Hematopoietic multipotent progenitor cell treated with erythropoietin and hydrocortisone succinate and interleukin-3 and kit ligand, for 15 days (in vitro differentiated cells): Measurements from ENCODE around the gene CFAP43.
A peak's percentile ranks its signal among the peaks of the same experiment; 100 is the strongest.
"Not testable (repeated sequence)": the region's sequence is repeated elsewhere in the genome, so short reads cannot be mapped to it uniquely, and the experiment has no call there.

ENCODE experiments used
- DNase-seq: peaks from one replicate; pipeline ENCODE4 v3.0.0-alpha.2; 2015; ENCODE audit warnings: low spot score

Gene CFAP43

DNA sequence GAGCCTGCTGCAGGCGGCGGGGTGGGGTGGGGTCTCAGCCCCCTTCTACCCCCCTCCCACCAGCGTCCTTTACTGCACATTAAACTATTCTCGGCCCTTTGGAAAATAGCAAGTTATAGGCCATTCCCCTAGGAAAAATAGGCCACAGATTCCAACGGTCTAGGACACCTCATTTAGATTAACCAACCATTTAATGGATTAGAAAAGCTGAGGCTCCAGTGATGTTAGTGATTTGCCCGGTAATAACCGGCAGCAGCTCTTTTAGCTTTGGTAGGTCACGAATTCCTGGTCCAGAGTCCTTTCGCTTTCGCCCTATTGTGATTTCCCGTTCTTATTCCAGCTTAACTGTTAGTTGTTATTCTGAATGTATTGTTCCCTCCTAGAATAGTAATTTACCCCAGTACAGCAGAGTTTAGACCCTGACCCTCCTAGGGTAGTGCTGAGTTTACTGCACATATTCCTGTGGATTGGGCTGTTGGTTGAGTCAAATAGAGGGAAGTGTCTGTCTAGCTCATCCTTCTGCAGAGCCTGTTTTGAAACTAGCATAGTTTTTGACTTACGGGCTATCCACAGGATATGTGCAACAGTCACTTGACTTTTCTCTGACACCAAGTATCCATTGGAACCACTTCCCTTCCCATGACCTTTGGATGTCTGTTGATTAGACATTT, 23.3 kb upstream of the CFAP43 start:
- peak; percentile 49 for DNase-seq

DNA sequence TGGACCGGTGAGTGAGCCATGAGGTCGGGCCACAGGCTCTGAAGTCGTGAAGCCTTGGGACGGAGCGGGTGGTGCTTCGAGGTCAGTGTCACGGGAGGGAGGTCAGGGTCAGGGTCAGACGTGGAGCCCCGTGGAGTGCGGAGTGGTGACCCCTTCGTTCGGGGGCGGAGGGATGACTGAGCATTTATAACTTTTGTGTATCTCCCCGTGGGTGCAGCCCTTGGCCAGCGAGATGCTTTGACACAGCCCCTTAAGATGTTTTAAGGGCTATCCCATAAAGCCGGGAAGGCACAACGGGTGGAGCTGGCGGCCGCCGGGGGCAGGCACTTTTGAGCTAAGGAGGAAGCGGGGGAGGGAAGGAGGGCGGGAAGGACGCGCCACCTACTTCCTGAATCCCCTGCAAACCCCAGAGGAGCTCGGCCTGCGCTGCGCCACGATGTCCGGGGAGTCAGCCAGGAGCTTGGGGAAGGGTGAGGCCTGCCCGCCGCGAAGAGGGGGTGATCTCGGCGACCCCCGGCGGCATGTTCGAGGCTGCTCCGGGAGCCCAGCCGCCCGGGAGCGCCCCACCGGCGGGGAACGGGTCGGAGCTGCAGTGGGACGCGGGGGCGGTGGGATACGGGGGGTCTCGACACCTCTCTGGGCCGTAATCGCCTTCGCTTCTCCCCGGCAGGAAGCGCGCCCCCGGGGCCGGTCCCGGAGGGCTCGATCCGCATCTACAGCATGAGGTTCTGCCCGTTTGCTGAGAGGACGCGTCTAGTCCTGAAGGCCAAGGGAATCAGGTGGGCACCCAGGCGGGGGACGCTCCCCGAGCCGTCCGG, 22.5 kb upstream of the CFAP43 start, which contains the start of gene GSTO1:
Gene GSTO1, plus strand, starts transcription at position 400 of the 818 bp plus-strand sequence. Its CDS starts 37 bp downstream, at position 437.
- peak; percentile 55 for DNase-seq

DNA sequence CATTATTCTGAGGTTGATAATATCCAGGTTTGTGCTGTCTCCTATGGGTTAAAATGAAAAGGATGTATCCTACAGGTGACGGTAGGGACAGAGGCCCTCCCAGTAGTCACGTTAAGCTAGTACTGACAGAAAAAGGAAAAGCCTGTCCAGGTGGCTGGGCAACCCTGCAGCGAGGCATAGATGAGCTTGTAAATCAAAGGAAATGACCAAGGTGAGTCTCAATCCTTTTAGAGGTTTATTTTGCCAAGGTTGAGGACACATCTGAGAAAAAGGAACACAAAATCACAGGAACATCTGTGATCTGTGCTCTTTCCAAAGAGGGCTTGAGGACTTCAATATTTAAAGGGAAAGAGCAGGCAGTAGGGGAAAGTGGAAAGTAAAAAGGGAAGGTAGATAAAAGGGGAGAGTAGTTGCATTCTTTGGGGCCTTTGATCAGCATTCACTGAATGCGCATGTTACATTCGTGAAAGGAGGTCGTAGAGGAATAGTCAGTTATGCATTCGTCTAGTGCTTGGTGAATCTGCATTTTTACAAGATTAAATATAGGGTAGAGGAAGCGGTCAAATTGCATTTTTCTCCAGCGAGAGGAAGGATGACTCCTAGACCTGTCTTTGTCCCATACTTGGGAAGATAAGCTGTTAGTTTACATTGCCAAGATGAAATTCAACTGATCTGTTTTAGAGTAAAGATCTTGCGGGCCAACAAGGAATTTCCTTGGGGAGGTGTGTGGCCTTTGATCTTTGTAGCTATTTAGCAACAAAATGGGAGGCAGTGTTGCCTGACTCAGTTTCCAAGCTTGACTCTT, 21.6 kb upstream of the CFAP43 start:
- no peak for DNase-seq

DNA sequence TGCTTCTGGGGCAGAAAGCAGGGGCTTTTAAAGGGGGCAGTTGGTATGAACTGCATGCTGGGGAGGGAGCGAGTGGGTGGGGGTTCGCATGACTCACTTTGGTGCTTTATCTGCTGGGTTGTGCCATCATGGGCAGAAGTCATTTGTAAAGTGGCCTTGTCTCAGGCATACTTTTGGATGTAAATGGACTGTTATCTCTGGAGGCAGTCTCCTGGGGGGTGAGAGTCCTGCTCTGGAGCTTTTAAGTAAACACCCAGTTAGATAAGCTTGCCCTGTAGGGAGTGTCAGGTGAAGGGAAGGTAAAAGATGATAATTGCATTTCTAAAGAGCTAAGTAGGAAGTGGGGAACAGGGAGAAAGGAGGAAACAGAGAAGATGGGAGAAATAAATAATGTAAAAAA, 20.9 kb upstream of the CFAP43 start:
- peak; percentile 71 for DNase-seq

DNA sequence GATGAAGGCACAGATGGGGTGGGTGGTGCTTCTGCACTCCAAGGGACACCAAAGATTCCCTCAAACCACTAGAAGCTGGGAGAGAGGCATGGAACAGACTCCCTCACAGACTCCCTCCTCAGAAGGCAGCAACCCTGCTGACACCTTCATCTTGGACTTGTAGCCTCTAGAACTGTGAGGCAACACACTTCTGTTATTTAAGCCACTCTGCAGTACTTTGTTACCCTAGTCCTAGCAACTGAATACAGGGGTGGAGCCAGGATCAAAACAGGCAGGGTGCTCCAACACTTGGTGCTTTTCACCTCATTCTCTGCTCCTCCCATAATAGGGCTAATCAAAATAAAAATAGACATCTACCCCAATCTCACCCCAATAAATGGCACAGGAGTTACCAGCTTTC, 20.2 kb upstream of the CFAP43 start:
- peak; percentile 39 for DNase-seq

DNA sequence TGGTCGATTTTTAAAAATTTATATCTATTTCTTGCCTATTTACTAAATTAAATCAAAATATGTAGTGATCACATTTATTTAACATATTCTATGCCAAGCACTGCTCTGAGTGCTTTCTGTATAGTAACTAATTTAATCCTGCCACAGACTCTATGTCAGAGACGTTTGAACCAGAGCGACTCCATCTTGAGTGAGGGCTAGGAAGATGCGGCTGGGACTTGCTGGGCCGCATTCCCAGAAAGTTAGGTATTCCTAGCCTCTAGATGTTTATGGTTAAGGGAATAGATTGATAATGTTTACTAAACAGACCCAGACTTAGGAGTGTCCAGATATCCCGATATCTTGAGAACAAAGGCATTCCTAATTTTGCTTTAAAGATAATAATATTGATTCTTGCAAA, 19.3 kb upstream of the CFAP43 start:
- no peak for DNase-seq

DNA sequence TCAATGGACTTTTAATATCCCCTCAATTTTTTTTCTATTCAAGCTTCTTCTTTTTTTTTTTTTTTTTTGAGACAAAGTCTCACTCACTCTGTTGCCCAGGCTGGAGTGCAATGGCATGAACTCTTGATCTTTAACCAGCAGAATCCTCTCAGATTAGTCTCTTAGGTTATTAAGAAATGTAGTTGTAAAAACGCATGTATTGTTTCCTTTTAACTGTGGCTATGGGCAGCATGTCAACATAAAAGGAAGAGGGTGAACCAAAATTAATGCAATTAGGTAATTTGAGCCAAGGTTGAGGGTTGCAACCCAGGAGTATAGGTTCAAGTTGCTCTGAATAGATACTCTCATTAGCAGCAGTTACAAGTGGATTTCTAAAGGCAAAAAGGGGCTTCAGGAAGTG, 18.2 kb upstream of the CFAP43 start:
- DNase-seq = no peak

DNA sequence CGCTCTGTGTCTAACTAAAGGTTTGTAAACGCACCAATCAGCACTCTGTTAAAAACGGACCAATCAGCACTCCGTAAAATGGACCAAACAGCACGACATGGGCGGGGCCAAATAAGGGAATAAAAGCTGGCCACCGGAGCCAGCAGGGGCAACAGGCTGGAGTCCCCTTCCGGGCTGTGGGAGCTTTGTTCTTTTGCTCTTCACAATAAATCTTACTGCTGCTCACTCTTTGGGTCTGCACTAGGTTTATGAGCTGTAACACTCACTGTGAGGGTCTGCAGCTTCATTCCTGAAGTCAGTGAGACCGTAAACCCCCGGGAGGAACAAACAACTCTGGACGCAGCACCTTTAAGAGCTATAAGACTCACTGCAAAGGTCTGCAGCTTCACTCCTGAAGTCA, 16.8 kb upstream of the CFAP43 start:
- not testable (repeated sequence) for DNase-seq

DNA sequence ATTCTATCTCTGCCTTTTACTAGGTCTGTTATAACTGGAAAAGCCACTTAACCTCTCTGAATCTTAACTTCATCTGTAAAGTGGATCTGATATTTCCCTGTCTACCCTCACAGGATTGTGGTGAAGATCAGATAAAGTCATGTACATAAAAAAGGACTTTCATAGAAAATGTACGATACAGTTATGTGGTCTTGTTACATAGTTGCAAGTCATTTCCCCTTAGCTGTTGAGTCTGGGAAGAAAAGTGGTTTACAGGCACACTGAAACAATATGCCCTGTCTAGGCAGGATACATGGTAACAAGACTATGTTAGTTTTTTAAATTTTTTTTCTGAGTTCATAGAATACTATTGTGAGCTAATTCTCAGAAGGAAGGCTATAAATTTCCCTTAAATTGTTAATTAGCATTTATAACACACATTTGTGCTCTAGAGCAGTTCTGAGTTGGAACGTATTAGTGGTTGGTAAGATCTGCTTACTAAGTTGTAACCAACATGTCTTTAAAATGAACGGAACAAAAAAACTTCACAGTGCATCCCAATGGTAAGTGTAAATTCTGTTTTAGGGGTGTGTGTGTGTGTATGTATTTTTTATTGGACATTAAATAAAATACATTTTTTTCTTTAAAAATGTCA, 15.5 kb upstream of the CFAP43 start:
- no peak for DNase-seq

DNA sequence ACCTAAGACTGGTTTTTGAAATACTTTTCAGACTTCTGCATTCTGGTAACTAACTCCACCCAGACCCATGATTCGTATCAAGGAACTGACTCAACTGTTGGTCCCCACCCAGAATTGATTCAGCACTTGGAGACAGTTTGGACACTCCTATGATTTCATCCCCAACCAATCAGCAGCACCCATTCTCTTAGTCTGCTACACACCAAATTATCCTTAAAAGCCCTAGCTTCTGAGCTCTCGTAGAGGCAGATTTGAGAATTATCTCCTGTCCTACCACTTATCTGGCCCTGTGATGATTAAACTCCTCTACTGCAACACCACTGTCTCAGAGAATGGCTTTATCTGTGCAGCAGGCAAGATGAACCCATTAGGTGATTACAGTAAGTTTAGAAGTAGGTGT, 14.8 kb upstream of the CFAP43 start:
- DNase-seq = peak; percentile 78

DNA sequence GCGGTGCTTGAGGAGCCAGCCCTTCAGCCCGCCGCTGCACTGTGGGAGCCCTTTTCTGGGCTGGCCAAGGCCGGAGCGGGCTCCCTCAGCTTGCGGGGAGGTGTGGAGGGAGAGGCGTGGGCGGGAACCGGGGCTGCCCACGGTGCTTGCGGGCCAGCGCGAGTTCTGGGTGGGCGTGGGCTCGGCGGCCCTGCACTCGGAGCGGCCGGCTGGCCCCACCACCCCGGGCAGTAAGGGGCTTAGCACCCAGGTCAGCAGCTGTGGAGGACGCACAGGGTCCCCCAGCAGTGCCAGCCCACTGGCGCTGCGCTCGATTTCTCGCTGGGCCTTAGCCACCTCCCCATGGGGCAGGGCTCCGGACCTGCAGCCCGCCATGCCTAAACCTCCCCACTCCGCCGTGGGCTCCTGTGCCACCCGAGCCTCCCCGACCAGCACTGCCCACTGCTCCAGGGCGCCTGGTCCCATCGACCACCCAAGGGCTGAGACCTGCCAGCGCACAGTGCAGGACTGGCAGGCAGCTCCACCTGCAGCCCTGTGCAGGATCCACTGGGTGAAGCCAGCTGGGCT, 13.0 kb upstream of the CFAP43 start:
- DNase-seq = no peak

DNA sequence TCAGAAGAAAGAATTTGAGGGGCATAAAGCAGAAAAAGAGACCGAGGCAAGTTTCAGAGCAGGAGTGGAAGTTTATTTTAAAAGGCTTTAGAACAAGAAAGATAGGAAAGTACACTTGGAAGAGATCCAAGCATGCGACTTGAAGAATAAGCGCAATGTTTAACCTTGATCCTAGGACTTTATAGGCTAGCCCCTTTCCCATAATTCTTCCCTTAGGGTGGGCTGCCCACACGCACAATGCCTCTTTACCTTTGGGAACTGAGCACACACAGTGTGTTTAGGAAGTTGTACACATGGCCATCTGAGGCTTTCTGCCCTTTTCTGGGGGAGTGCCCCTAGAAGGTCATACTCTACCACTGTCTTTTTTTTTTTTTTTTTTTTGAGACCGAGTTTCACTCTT, 11.3 kb upstream of the CFAP43 start:
- DNase-seq = no peak

DNA sequence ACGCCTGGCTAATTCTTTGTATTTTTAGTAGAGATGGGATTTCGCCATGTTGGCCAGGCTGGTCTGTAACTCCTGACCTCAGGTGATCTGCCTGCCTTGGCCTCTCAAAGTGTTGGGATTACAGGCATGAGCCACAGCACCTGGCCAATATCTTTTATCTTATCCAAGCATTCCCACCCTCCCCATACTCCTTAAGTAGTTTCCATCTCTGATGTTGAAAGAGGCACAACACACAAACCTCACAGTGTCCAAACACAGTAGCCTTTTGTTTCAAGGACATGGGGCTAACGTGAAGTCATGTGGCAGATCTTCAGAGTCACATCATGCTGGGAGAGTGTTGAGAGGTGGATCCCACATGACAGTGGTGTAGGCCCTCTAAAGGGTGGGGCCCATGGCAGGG, 10.8 kb upstream of the CFAP43 start:
- not testable (repeated sequence) for DNase-seq

DNA sequence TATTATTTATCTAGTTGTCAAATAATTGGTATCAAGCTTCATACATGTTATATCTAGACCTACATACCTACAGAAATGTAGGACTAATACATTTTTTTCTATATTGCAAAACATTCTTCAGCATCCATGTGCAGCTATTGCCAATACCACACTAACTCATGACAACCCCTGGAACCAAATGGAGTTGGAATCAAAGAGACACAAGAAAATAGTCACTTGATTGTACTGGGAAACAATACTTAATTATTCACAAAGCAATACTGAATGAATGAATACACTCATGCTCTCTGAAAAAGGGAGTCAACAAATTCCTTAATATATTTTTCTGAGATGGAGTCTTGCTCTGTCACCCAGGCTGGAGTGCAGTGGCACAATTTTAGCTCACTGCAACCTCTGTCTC, 10.4 kb upstream of the CFAP43 start:
- no peak for DNase-seq

DNA sequence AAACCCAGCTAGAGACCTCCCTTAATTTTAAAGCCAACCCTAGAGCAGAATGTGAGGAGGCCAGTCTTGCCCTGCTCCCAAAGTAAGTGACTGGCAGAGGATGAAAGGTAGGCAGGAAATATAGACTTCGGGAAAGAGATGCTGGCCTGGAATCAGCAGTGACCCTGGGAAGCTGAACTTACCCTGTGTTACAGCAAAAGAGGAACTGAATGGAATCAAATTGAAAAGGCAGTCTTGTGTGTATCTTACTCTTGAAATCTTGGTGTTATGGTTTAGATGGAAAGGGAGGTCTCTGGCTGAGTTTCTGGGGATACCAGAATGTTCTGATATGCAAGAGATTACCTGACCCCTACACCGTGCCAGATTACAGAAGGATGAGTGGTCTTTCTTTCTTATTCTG, 7.9 kb upstream of the CFAP43 start:
- DNase-seq = no peak

DNA sequence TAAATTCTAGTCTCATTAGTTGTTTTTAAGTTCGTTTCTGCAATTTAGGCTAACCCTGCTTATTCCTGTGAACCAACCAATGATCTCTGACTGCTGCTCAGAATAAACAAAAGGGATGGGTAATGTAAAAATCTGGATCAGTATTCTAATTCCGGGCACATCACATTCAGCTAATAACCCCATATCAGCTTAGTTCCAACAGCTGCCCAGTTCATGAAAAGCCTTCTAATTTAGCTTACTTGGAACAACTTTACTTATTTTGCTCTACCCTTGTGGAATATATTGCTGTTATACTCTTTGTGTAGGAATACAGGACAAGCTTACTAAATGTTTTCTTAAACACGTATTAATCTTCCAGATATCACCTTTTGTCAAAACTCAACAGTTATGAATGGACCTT, 3.6 kb upstream of the CFAP43 start:
- no peak for DNase-seq

DNA sequence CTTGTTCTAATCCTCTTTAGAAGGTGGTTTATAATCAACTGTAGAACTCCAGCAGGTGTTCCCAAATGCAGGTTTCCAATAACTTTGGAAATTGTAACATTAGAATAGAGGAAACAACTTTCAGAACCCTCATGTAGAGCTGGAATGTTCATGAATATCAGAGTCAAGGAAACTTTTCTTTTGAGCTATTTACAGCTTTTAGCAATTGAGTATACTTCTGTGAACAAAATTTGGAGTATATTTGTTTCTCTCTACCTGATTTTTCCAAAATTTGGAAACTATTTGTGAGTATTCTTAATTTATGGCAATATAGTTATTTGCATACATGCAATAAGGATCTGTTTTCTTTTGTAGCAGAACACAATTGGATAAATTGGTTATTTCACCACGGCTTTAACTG, 2.8 kb upstream of the CFAP43 start:
- DNase-seq = no peak

DNA sequence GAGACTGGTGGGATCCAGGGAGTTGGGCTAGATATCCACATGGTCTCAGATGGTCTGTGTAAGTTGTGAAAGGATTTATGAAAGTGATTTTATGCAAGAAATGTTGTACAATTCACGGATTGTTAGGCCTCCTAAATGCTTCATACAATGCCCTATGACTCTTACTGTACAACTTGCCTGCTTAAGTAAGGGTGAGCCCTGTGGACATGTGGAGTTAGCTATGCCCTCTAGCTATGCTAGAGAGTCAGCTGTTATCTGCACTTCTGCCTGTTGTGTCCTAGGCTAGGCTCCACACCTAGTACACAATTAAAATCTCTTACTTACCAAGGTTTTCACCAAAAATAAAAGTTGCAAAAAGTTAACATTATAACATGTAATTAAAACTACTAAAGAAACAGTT, 1.7 kb upstream of the CFAP43 start:
- DNase-seq = no peak

DNA sequence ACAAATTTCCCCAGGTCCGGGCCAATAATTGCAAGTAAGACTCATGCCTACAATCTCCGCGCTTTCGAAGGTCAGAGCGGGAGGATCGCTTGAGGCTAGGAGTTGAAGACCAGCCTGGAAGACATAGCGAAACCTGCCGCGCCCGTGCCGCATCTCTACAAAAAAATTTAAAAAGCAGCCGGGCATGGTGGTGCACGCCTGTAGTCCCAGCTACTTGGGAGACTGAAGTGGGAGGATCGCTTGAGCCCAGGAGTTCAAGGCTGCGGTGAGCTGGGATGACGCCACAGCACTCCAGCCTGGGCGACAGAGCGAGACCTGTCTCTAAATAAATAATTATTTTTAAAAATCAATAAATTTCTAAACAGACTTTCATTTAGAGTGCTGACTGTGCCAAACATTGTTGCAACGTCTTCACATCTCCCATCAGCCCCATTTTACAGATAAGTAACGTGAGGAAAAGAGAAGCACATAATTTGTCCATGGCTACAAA, 494 bp upstream of the CFAP43 start:
- DNase-seq = no peak

DNA sequence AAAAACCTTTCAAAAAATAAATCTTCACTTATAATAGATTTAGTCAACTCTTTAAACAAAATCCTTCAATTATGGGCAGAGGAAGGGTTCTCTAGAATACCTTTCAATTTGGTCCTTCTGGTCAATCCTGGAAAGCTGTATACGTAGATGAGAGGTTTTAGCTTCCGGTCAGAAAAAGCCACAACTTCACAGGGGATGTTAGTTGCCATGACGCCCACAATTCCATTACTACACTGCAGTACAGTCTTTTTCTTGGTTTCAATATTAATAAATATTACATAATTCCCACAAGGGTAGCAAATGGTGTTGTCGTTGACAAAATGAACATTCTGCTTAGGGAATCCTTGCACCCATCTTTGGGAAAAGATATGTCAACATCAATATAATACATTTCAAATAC, 1.7 kb downstream of the CFAP43 start:
- no peak for DNase-seq

DNA sequence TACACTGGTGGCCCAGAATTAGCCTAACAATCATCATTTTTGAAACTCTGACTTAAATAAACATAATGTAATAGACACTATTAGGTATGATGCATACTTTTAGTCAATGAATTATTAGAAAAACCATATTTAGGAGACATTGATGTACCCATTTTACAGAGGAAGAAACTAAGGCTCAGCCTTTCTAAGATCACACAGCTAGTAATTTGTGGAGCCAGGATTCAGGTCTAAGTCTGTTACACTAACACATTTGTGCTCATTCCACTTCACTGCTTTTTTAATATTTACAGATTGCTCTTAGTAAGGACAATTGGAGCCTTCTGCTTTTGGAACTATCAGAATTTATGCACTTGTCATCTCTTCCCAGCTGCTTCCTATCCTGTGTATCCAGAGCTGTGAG, 8.9 kb downstream of the CFAP43 start:
- no peak for DNase-seq

DNA sequence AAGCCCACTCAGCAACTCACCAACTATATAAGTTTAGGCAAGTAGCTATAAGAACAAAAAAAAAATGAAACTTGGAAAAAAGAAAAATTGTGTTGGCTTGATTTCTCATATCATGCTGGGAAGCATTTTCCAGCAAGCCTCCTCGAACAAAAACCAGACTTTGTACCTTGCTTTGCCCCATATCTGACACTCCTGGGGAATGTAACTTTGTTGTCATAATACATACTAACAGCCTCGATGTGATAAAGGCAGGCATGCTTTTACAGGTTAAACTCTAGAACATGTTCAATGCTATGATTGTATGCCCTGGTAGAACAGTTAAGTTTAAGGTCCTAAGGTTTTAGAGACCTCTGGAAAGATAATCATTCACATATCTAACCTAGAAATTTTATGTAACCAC, 11.6 kb downstream of the CFAP43 start:
- no peak for DNase-seq
